Gastroesophageal sphincter (tissue), 3 donors: ENCODE data around the gene NPR1.

ENCODE experiments used
- CTCF ChIP-seq, 4 experiments: fragments of 200-600 bp in 2 of 4; fragments of 450-650 bp in 2 of 4; sonication (generic) in 1 of 4; IDR thresholded peaks; one replicate each; pipeline ENCODE4 v1.5.1; 2017 to 2019; ENCODE audit warnings: antibody characterized with exemption in 4 of 4, mild to moderate bottlenecking in 2 of 4, moderate library complexity in 2 of 4
- EP300 ChIP-seq: sonication (generic); formaldehyde crosslinking; IDR thresholded peaks from one replicate; pipeline ENCODE4 v1.6.1; 2017; ENCODE audit warnings: antibody characterized with exemption, mild to moderate bottlenecking
- POLR2A ChIP-seq, 2 donors: fragments of 450-650 bp; IDR thresholded peaks; one replicate each; pipeline ENCODE4 v1.6.1; 2017; ENCODE audit warnings: antibody characterized with exemption in 2 of 2, mild to moderate bottlenecking in 2 of 2, moderate library complexity in 1 of 2

GRCh38 chr1:153683854-153684253, 5.4 kb downstream of the NPR1 start:
- TF ChIP-seq CTCF (IDR thresholded peaks at IDR 0.05) = no peak
- TF ChIP-seq EP300 = no peak
- no peak for TF ChIP-seq POLR2A (IDR thresholded peaks at IDR 0.05)
